ENCODE results near the gene PRR13. TPM values are rescaled to one million over a fixed set of nuclear protein-coding genes. Genes with fewer than 3 reads are reported as not detected.

The PRR13 gene, protein sequence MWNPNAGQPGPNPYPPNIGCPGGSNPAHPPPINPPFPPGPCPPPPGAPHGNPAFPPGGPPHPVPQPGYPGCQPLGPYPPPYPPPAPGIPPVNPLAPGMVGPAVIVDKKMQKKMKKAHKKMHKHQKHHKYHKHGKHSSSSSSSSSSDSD
- 126 and 173 TPM in 2 replicates for total RNA-seq (2011; cell fraction: chromatin; rRNA removed; ENCODE audit: low replicate concordance)
- total RNA-seq (2011; cell fraction: nucleolus; rRNA removed) = 112 and 130 TPM in 2 replicates
- total RNA-seq (2011; cell fraction: nucleoplasm; rRNA removed) = 168 and 231 TPM in 2 replicates
- total RNA-seq (2014; rRNA removed) (117 and 153 TPM in 2 replicates), total RNA-seq (2014; rRNA removed; fragmentation: Illumina TruSeq; extraction: Trizol) (202 and 204 TPM in 2 replicates), total RNA-seq (2015; rRNA removed; fragmentation: Illumina TruSeq; extraction: Trizol) (226 and 244 TPM in 2 replicates), total RNA-seq (2021) (329 and 341 TPM in 2 replicates), polyA plus RNA-seq (2011; rRNA removed) (209 and 216 TPM in 2 replicates), polyA plus RNA-seq (2014; fragmentation: Illumina TruSeq; extraction: Trizol) (527 and 637 TPM in 2 replicates), polyA plus RNA-seq (2014; fragmentation: Nextera tagmentation; extraction: Ambion mirVana) (100 to 1,000 TPM; 570 to 835 TPM), polyA plus RNA-seq (2014; rRNA removed) (285 and 301 TPM in 2 replicates), polyA minus RNA-seq (2011; rRNA and poly(A)+ RNA removed) (115 and 148 TPM in 2 replicates), Bru-seq, nascent RNA (percentile 99 among the genes with signal in this experiment), BruChase-seq, experiment 1, labeled RNA remaining after a 2-hour chase (percentile 97 among the genes with signal in this experiment), BruChase-seq, experiment 2, labeled RNA remaining after a 6-hour chase (percentile 97 among the genes with signal in this experiment)
- polyA plus RNA-seq (2011; cell fraction: cytosol; rRNA removed) = 197 and 292 TPM in 2 replicates
- polyA plus RNA-seq (2011; cell fraction: nucleus; rRNA removed) = 86.9 and 121 TPM in 2 replicates
- 406 and 466 TPM in 2 replicates for polyA plus RNA-seq (2012)
- polyA minus RNA-seq (2011; cell fraction: cytosol; rRNA and poly(A)+ RNA removed) = 79.5 and 100 TPM in 2 replicates
- 31.2 and 56.0 TPM in 2 replicates for polyA minus RNA-seq (2011; cell fraction: nucleus; rRNA and poly(A)+ RNA removed)
- long read RNA-seq, experiment 1, transcript PRR13-210 (4 exons, 1,009 nt) = minor isoform, 7 of 363 reads
- long read RNA-seq, experiment 1, transcript PRR13-202 (4 exons, 1,229 nt) = major isoform, 206 of 363 reads
- long read RNA-seq, experiment 1, transcript PRR13-209 (4 exons, 625 nt) = minor isoform, 30 of 363 reads
- long read RNA-seq, experiment 1, transcript PRR13-207 (4 exons, 838 nt) = minor isoform, 20 of 363 reads
- long read RNA-seq, experiment 1, partial matches to known transcripts = 72 of 363 reads
- long read RNA-seq, experiment 1, other reads (novel, unspliced or antisense) = 14 of 363 reads
- long read RNA-seq, experiment 2, transcript PRR13-209 (4 exons, 625 nt) = minor isoform, 21 of 276 reads
- long read RNA-seq, experiment 2, transcript PRR13-210 (4 exons, 1,009 nt) = minor isoform, 5 of 276 reads
- long read RNA-seq, experiment 2, transcript PRR13-207 (4 exons, 838 nt) = minor isoform, 7 of 276 reads
- long read RNA-seq, experiment 2, transcript PRR13-202 (4 exons, 1,229 nt) = major isoform, 119 of 276 reads
- long read RNA-seq, experiment 2, partial matches to known transcripts = 96 of 276 reads
- long read RNA-seq, experiment 2, other reads (novel, unspliced or antisense) = 23 of 276 reads
- long read RNA-seq, experiment 3, transcript PRR13-207 (4 exons, 838 nt) = minor isoform, 14 of 365 reads
- long read RNA-seq, experiment 3, transcript PRR13-202 (4 exons, 1,229 nt) = major isoform, 229 of 365 reads
- long read RNA-seq, experiment 3, transcript PRR13-209 (4 exons, 625 nt) = minor isoform, 35 of 365 reads
- long read RNA-seq, experiment 3, transcript PRR13-208 (3 exons, 786 nt) = minor isoform, 33 of 365 reads
- long read RNA-seq, experiment 3, partial matches to known transcripts = 24 of 365 reads
- long read RNA-seq, experiment 3, other reads (novel, unspliced or antisense) = 17 of 365 reads

DNA sequence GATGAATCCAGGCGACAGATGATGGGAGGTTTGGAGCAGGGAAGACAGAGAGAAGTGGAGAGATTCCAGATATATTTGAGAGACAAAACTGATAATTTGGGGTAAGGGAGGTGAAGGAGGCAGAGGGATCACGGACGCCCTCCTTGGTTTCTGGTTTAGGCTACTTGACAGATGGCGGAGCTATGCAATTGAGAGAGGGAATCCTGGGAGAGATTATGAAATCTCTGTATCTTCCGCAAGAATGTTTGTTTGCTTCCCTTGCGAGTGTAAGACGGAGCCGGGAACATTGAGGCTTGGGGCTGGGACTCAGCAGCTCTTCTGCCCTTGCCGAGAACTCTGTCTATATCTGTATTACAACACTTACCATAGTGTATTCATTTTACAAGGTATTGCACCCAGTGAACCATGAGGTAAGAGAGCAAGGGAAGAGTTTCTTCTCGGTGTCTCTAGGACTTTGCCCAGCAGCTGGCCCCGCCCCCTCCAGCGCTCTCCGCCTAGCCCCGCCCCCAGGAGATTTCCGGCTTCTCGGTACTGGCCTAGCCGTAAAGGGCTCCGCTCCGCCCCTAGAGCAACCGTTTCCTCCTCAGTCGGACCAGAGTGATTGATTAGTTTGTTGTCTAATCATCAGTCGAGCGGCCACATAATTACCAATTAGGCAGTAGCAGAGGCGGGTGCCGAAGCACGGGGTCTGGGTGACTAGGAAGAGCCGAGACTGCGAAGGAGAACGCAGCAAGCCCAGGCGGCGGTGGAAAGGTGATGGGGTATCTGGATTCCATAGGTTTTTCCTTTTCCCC is at the start of gene PRR13:
PRR13 (plus strand) TSS at position 695 of the 794 bp plus-strand sequence. CDS start 981 bp downstream, outside the sequence.
- H3K4me2 ChIP-seq (ENCODE audit: insufficient read depth, low read length) = peak within 1 kb of the TSS; percentile 84
- peak within 1 kb of the TSS; percentile 84 for H3K27ac ChIP-seq (ENCODE audit: extremely low read depth, low read depth, low read length)
- intact Hi-C loops (cut with micrococcal nuclease) = no loop called here
- in situ Hi-C loops (cut with MboI) = no loop called here
- no peaks in the 10 kb centered on the region for H4K20me1 ChIP-seq (replicated peaks; ENCODE audit: control insufficient read depth, insufficient read depth, low read length)
- TSS peak; percentile 96 for BruUV-seq (replicated peaks)
- FAIRE-seq = peak; percentile 96
- H3K4me1 ChIP-seq (replicated peaks in 1 of 2; ENCODE audit: control insufficient read depth in 2 of 2, insufficient read depth in 2 of 2, low read length in 2 of 2) = peaks cover 20 to 41% of the 10 kb centered on the region in 2 experiments; a peak in 4 of 5 replicates
- WGBS (ENCODE audit: insufficient coverage, low coverage, missing lambda C conversion rate) = 1% methylated on average over 26 of the region's 31 CpGs
- CTCF ChIA-PET (ENCODE audit: low intra/inter-chr PET ratio) = no interaction called here
- H3K79me2 ChIP-seq (ENCODE audit: control insufficient read depth, insufficient read depth, low read length) = peaks cover 36% of the 10 kb centered on the region
- peak; percentile 97 for ATAC-seq
- peak within 1 kb of the TSS; percentile 57 for H3K4me3 ChIP-seq
- peaks cover 28% of the 10 kb centered on the region; the same call in 2 of the 3 replicates for H3K36me3 ChIP-seq (ENCODE audit: control insufficient read depth, insufficient read depth, low read length)
- no peaks in the 10 kb centered on the region for H3K9me3 ChIP-seq (replicated peaks; ENCODE audit: control insufficient read depth, insufficient read depth, low read depth, low read length)
- H3K27me3 ChIP-seq (ENCODE audit: control insufficient read depth in 2 of 2, insufficient read depth in 2 of 2, low read length in 2 of 2) = no peaks in the 10 kb centered on the region
- peak within 1 kb of the TSS; percentile 85 for H2AFZ ChIP-seq (ENCODE audit: low read depth, low read length)
- peak within 1 kb of the TSS; percentile 82 to 85 for H3K9ac ChIP-seq (ENCODE audit: insufficient read depth in 1 of 2, low read depth in 2 of 2, low read length in 2 of 2)
- DNase-seq (ENCODE audit: extremely low read depth in 1 of 4, low spot score in 3 of 4) = peak; percentile 91 to 99 (median 96)
- no peaks in the 10 kb centered on the region for H3K9me1 ChIP-seq (ENCODE audit: control insufficient read depth, insufficient read depth, low read length)
- POLR2A ChIA-PET = interaction anchor here (0.5 to 2.1 kb wide), 14 partner anchors 10 to 125 kb away, joined by 3 to 11 read pairs (median 4); partner anchors contain the start of gene AMHR2
- peak; percentile 94 for TF ChIP-seq TBP (optimal IDR thresholded peaks at IDR 0.05; ENCODE audit: low read depth, low read length)
- 0 out of 2 replicates have a peak, but pooled peaks have one; percentile 55 for TF ChIP-seq HDAC8 (tag; IDR thresholded peaks at IDR 0.05)
- 0 out of 2 replicates have a peak, but pooled peaks have one; percentile 17 for TF ChIP-seq PHB2 (IDR thresholded peaks at IDR 0.05; ENCODE audit: low read depth)
- 0 out of 2 replicates have a peak, but pooled peaks have one; percentile 13 for TF ChIP-seq ETV1 (tag; conservative IDR thresholded peaks at IDR 0.05; ENCODE audit: low read depth)
- 0 out of 2 replicates have a peak, but pooled peaks have one; percentile 33 for TF ChIP-seq TARDBP (IDR thresholded peaks at IDR 0.05)
- TF ChIP-seq GABPA (tag; conservative IDR thresholded peaks at IDR 0.05; ENCODE audit: low read depth) = peak; percentile 78
- peak; percentile 68 for TF ChIP-seq CHD2 (IDR thresholded peaks at IDR 0.05; ENCODE audit: low read depth, low read length)
- peak; percentile 41 for TF ChIP-seq PTTG1 (tag; IDR thresholded peaks at IDR 0.05; ENCODE audit: low read depth)
- TF ChIP-seq ZNF766 (CRISPR knock-in tag; conservative IDR thresholded peaks at IDR 0.05) = peak; percentile 86
- TF ChIP-seq, protein P1, sequence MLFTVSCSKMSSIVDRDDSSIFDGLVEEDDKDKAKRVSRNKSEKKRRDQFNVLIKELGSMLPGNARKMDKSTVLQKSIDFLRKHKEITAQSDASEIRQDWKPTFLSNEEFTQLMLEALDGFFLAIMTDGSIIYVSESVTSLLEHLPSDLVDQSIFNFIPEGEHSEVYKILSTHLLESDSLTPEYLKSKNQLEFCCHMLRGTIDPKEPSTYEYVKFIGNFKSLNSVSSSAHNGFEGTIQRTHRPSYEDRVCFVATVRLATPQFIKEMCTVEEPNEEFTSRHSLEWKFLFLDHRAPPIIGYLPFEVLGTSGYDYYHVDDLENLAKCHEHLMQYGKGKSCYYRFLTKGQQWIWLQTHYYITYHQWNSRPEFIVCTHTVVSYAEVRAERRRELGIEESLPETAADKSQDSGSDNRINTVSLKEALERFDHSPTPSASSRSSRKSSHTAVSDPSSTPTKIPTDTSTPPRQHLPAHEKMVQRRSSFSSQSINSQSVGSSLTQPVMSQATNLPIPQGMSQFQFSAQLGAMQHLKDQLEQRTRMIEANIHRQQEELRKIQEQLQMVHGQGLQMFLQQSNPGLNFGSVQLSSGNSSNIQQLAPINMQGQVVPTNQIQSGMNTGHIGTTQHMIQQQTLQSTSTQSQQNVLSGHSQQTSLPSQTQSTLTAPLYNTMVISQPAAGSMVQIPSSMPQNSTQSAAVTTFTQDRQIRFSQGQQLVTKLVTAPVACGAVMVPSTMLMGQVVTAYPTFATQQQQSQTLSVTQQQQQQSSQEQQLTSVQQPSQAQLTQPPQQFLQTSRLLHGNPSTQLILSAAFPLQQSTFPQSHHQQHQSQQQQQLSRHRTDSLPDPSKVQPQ (CRISPR knock-in tag; IDR thresholded peaks at IDR 0.05; ENCODE audit: borderline replicate concordance) = no peak
- peak; percentile 66; the same call in 1 of the 2 replicates for TF ChIP-seq GTF2A2 (tag; IDR thresholded peaks at IDR 0.05)

All from K562 (cell line).